IPS-18c (cell line): ENCODE measurements around the gene OPALIN.
"Not testable (repeated sequence)": the region's sequence is repeated elsewhere in the genome, so short reads cannot be mapped to it uniquely, and the experiment has no call there.

Source experiments
- H3K4me3 ChIP-seq: 2 replicates; pipeline ENCODE4 v1.7.0; 2013; ENCODE audit warnings: low read depth, mild to moderate bottlenecking, low read length, moderate library complexity; ENCODE audit not compliant: insufficient read depth
- H3K9me3 ChIP-seq: one replicate; pipeline ENCODE4 v1.6.1; 2013; ENCODE audit warnings: mild to moderate bottlenecking, low read length, moderate library complexity; ENCODE audit not compliant: control insufficient read depth, insufficient read depth

OPALIN gene

DNA sequence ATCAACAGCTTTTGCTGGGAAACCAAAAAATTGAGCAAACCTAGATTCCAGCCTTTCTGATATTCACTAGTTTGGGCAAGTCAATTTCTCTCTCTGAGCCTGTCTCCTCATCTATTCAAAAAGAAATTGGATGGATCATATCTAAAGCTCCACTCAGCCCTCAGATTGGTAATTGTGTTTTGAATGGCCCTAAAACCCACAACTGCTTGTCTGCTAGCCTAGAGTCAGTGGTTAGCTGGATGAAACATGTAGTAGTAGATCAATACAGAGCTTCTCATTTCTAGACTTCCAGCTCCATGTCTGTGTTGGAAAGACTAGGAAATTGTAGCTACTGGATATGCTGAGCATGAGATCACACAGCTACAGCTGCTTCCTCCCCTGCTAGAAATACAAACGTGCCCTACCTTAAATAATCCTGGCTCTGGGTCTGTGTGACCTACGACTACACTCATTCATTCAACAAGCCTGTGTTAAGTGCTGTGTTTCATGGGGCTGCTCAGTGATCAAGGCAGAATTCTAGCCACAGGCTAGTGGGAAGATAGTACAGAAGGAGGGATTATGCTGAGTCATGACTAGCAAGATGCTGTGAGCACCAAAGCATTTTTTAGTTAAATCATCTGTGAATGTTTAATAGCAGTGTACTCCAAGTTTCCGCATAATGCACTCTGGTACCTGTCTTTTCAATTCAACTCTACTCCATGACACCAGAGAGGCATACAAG lies 38.9 kb downstream of the OPALIN start:
- Histone ChIP-seq H3K4me3 (no peak overlapping the region), H3K9me3 (no peaks in the 10 kb centered on the region)

DNA sequence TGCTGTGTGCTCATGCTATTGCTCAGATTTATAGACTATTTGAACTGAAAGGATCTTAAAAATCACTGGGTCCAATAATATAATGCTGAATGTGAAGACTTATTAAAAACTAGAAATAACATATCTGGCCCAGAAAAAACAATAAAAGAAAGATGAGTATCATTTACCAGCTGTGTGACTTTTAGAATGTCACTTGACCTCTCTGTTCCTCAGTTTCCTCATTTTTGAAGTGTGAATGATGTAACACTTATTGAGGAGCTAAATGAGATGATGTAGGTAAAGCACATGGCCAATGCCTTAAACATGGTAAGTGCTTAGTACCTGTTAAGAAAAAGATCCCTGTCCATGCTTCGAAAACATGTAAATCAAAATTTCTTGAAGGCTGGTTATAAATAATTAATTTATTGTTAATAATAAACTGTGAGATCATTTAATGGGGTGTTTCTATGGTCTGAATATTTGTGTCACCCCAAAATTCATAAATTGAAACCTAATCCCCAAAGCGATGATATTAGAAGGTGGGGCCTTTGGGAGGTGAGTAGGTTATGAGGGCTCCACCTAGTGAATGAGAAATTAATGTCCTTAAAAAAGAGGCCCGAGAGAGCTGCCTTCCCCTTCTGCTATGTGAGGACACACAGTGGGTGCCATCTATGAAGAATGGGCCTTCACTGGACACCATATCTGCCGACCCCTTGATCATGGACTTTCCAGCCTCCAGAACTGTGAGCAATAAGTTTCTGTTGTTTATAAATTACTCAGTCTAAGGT lies 41.6 kb downstream of the OPALIN start:
- H3K4me3 ChIP-seq = no peak overlapping the region
- no peaks in the 10 kb centered on the region for H3K9me3 ChIP-seq

GRCh38 chr10:96313344-96313743 lies 45.5 kb downstream of the OPALIN start:
- H3K4me3 ChIP-seq = no peak overlapping the region
- no peaks in the 10 kb centered on the region for H3K9me3 ChIP-seq

DNA sequence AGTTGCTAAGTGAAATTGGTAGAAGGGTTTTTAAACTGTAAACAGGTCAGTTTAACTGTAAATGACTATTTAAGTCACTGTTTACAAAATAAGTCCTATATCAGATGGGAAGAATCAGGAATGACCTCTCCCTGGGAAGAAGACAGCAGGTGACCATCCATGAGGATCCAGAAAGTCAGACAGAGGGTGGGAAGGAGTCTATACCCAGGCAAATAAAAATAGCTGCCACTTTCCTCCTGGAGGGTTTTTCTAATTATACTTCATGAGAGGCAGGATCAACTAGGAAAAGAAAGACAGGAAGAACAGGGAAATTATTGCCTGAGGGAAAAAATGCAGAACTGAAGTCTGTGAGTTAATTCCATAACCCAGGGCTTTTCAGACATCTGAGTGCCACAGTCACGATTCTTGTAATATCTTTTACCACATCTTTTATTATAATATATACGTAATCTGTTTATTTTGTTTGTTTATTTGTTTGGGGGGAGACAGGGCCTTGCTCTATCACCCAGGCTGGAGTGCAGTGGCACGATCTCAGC lies 47.6 kb downstream of the OPALIN start:
- Histone ChIP-seq H3K4me3 (no peak overlapping the region), H3K9me3 (no peaks in the 10 kb centered on the region)

DNA sequence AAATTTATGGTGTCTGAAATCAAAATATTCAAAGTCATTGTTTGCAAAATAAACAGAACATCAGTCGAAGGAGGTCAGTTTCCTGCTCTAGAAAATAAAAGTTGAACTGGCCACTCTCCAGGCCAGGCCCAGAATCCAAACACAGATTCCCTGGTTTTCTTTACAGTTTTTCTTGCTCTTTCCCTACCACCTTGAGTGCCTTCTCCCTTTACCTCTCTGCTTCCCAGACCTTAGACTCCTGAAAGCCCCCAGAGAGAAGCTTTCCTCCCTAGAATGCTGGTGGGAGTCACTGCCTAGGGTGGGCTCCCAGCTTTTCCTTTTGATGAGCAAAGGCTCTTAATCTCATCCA lies 48.5 kb downstream of the OPALIN start:
- H3K9me3 ChIP-seq = no peaks in the 10 kb centered on the region
- H3K4me3 ChIP-seq = no peak overlapping the region

- Histone ChIP-seq H3K4me3 (no peak overlapping the region), H3K9me3 (no peaks in the 10 kb centered on the region)
These were observed 49.0 kb downstream of the OPALIN start for GRCh38 chr10:96309628-96310320.

GRCh38 chr10:96308854-96309253 lies 49.9 kb downstream of the OPALIN start:
- H3K4me3 ChIP-seq, H3K9me3 ChIP-seq: not testable (repeated sequence)

GRCh38 chr10:96306516-96306915 lies 52.3 kb downstream of the OPALIN start:
- no peak overlapping the region for H3K4me3 ChIP-seq
- H3K9me3 ChIP-seq = no peaks in the 10 kb centered on the region

DNA sequence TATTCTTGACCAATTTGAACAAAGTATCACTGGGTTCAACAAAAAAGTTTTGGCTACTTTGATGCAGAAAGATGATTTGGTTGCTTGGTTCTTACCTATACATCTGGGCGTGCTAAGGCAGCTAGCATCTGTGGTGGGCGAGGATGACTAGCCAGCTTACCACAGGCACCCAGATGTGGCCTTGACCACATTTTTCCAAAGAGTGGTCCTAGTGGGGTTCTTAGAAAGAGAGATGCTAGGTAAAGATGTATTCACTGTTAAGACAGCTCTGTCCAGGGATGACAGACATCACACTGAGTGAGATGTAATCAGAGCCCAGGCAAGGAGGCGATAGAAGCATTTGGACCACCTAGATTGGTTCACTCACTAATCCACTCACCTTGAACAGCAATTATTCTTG lies 53.8 kb downstream of the OPALIN start:
- no peak overlapping the region for H3K4me3 ChIP-seq
- H3K9me3 ChIP-seq = no peaks in the 10 kb centered on the region

DNA sequence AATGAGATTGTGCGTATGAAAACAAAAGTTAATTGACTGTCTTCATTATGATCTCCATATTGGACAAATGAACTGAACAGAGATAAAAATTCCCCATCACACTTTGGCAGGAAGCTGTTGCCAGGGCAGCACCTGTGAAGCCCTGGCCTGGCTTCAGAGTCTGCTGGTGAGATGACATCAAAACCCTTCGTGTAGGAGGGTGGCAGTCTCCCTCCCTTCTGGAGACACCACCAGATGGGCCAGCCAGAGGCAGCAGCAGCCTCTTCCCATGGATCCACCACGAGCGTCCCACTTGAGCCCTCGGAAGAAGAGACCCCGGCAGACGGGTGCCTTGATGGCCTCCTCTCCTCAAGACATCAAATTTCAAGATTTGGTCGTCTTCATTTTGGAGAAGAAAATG lies 54.6 kb downstream of the OPALIN start, which contains the start of gene DNTT:
Gene DNTT, plus strand, starts transcription at position 205 of the 400 bp plus-strand sequence. Its CDS starts 64 bp downstream, at position 269.
- H3K4me3 ChIP-seq = no peak within 1 kb of the TSS
- H3K9me3 ChIP-seq = no peaks in the 10 kb centered on the region

- H3K4me3 ChIP-seq = no peak overlapping the region
- no peaks in the 10 kb centered on the region for H3K9me3 ChIP-seq
These were observed 57.2 kb downstream of the OPALIN start for GRCh38 chr10:96301616-96302015.

DNA sequence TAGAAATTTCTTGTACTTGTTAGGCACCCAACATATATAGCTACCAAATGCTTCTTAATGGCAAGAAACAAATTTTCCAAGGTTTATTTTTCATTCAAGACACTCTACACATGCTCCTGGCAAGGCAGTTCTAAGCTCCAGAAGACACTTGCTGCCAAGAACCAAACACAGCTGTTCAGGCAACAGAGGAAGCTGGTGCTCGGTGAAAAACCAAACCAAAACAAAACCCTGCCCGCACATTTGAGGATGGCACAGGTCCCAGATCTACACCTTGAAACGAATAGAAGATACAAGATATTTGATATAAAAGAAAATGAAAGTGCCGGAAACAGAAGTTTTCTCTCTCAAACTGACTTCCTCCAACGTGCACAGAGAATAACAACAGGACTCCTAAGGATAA lies 59.4 kb downstream of the OPALIN start:
- Histone ChIP-seq H3K4me3 (no peak overlapping the region), H3K9me3 (no peaks in the 10 kb centered on the region)

GRCh38 chr10:96298362-96298761 lies 60.4 kb downstream of the OPALIN start:
- H3K4me3 ChIP-seq = no peak overlapping the region
- no peaks in the 10 kb centered on the region for H3K9me3 ChIP-seq

DNA sequence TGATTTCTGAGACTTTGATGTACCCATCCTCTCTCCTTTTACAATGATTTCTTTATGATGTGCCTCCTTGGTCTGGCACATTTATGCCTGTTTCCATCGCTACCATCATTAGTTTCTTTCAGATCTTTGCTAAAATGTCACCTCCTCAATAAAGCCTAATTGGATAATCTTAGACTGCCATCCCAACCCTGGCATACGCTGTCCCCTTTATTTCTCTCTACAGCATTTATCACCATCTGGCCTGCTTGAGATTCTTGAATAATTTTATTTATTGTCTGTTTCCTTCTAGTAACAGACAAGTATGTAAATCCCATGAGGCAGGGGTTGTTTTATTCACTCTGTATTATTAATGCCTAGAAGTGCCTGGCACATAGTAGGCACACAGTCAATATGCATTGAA lies 61.3 kb downstream of the OPALIN start:
- H3K4me3 ChIP-seq = no peak overlapping the region
- no peaks in the 10 kb centered on the region for H3K9me3 ChIP-seq

GRCh38 chr10:96295475-96295874 lies 63.3 kb downstream of the OPALIN start:
- Histone ChIP-seq H3K4me3 (no peak overlapping the region), H3K9me3 (no peaks in the 10 kb centered on the region)
